Psoas muscle (tissue), 8 donors: ENCODE measurements around the gene ADAP1. TPM values are rescaled to one million over a fixed set of nuclear protein-coding genes. Genes with fewer than 3 reads are reported as not detected.
"Not testable (repeated sequence)": the region's sequence is repeated elsewhere in the genome, so short reads cannot be mapped to it uniquely, and the experiment has no call there.

Source experiments
- ATAC-seq, 4 donors: fragments of 200-7000 bp; cut with Tn5 transposase; one replicate each; pipeline ENCODE4 v1.9.1; 2020; ENCODE audit warnings: moderate library complexity in 3 of 4, mild to moderate bottlenecking in 2 of 4
- DNase-seq, 2 donors: peaks; one replicate each; pipeline ENCODE4 v3.0.0-alpha.2; 2020
- H3K27ac ChIP-seq: fragments of 200-600 bp; one replicate; pipeline ENCODE4 v1.8.0; 2022
- H3K27me3 ChIP-seq, 3 donors: fragments of 200-600 bp in 1 of 3; one replicate each; pipeline versions ENCODE4 v1.6.1 to v1.8.0; 2013 to 2022; ENCODE audit warnings: low read length in 2 of 3, mild to moderate bottlenecking in 2 of 3, moderate library complexity in 1 of 3; ENCODE audit not compliant: insufficient read depth in 3 of 3
- H3K36me3 ChIP-seq, 2 donors: fragments of 200-600 bp in 1 of 2; one replicate each; pipeline versions ENCODE4 v1.6.1 to v1.8.0; 2013 to 2022; ENCODE audit warnings: low read depth in 1 of 2, mild to moderate bottlenecking in 1 of 2, moderate library complexity in 1 of 2; ENCODE audit not compliant: insufficient read depth in 1 of 2
- H3K4me1 ChIP-seq: fragments of 200-600 bp; one replicate; pipeline ENCODE4 v1.8.0; 2022
- H3K4me3 ChIP-seq: fragments of 200-600 bp; one replicate; pipeline ENCODE4 v1.8.0; 2022; ENCODE audit warnings: mild to moderate bottlenecking
- H3K9me3 ChIP-seq: fragments of 200-600 bp; one replicate; pipeline ENCODE4 v1.8.0; 2022
- CTCF ChIP-seq: fragments of 200-600 bp; IDR thresholded peaks from one replicate; pipeline ENCODE4 v1.8.0; 2022; ENCODE audit warnings: antibody characterized with exemption
- WGBS, 3 donors: extraction: QIAGEN DNeasy Blood & Tissue Kit; methylation state at CpG; one replicate each; pipeline versions ENCODE4 v1.1.6 to v1.1.7; 2013; 5-methylcytosine and 5-hydroxymethylcytosine counted together
- intact Hi-C, 2 donors: fragments of 100-400 bp; cut with DNase I; formaldehyde crosslinking; loops; one replicate each; pipeline versions ENCODE4 v1.11.0 to v1.14.2; 2022
- polyA plus RNA-seq, 3 donors: library from polyadenylated mRNA; stranded (reverse); fragments of 200-250 nt; gene quantifications; one replicate each; pipeline ENCODE4 v1.2.3, GENCODE V29; 2013
- total RNA-seq, 4 donors: library from RNA; stranded (reverse); fragmentation: NEBNext Ultra II Directional in 2 of 4; extraction: Animal tissue kit (Norgen Biotek cat#: 25700) in 2 of 4; gene quantifications; one replicate each; pipeline versions ENCODE4 v1.2.1 to v1.2.4, GENCODE V29; 2021 to 2023
- donor health status: healthy with polysubstance abuse.
- donor health status: DM: no; HTN: no; CAD: no; lungs with moderate emphysema.
- donor health status: Bipolar disorder and iron deficiency.
- donor health status: healthy.
- donor health status: DM: yes; HTN: yes; CAD: no.
- donor health status: DM: no; HTN: no; CAD: no.
- donor health status: DM: no; HTN: no; CAD: no.
- donor health status: DM: yes; HTN: yes; CAD: no.

Gene ADAP1
- total and polyA plus RNA-seq, 7 donors = 0.18 to 1.4 (median 0.88) TPM

- intact Hi-C loops = no loop called here
- DNase-seq (peak in 1 of 2 donors; percentile 4), ATAC-seq (no peak)
- no peak for TF ChIP-seq CTCF
- Histone ChIP-seq H3K4me3 (no peak overlapping the region), H3K9me3 (no peaks in the 10 kb centered on the region), H3K36me3 (no peaks in the 10 kb centered on the region), H3K27ac (no peak overlapping the region), H3K4me1 (no peaks in the 10 kb centered on the region), H3K27me3 (peaks cover 0 to 48% (median 3%) of the 10 kb centered on the region in 3 donors)
- 64 to 79% (median 72%) methylated on average over 10 to 13 of the region's 13 CpGs for WGBS, 3 donors
Observed at GRCh38 chr7:945147-945555, 9.3 kb downstream of the ADAP1 start.

- no peak for ATAC-seq
- H3K4me3 ChIP-seq = no peak overlapping the region
Observed at GRCh38 chr7:944744-945143, 9.7 kb downstream of the ADAP1 start.

GRCh38 chr7:943793-944192 is 10.7 kb downstream of the ADAP1 start:
- 76 to 90% (median 79%) methylated on average over 4 of the region's 4 CpGs for WGBS, 3 donors
- ATAC-seq, H3K4me3 ChIP-seq, H3K36me3 ChIP-seq, H3K9me3 ChIP-seq, DNase-seq, intact Hi-C loops, H3K27ac ChIP-seq, H3K4me1 ChIP-seq: not testable (repeated sequence)
- peaks cover 0 to 45% (median 0%) of the 10 kb centered on the region in 3 donors for H3K27me3 ChIP-seq

More at GRCh38 chr7:944744-945143, 9.7 kb downstream of the ADAP1 start:
- intact Hi-C loops = no loop called here
- TF ChIP-seq CTCF = no peak
- H3K27me3 ChIP-seq = peaks cover 0 to 47% (median 3%) of the 10 kb centered on the region in 3 donors
- no peaks in the 10 kb centered on the region for H3K36me3 ChIP-seq
- no peaks in the 10 kb centered on the region for H3K4me1 ChIP-seq
- no peak overlapping the region for H3K27ac ChIP-seq
- WGBS, 3 donors = 83 to 88% (median 87%) methylated on average over 5 of the region's 5 CpGs
- no peaks in the 10 kb centered on the region for H3K9me3 ChIP-seq
- no peak for DNase-seq

- DNase-seq (no peak), ATAC-seq (no peak)
- Histone ChIP-seq H3K9me3 (no peaks in the 10 kb centered on the region), H3K4me1 (no peaks in the 10 kb centered on the region), H3K27me3 (peaks cover 0 to 25% (median 2%) of the 10 kb centered on the region in 3 donors), H3K36me3 (no peaks in the 10 kb centered on the region), H3K4me3 (no peak overlapping the region), H3K27ac (no peak overlapping the region)
- intact Hi-C loops = no loop called here
- TF ChIP-seq CTCF = no peak
- WGBS, 3 donors = 21 to 33% (median 22%) methylated on average over 2 of the region's 2 CpGs
Observed at GRCh38 chr7:940599-941408, 13.7 kb downstream of the ADAP1 start.

GRCh38 chr7:939843-940242 is 14.6 kb downstream of the ADAP1 start:
- H3K9me3 ChIP-seq = no peaks in the 10 kb centered on the region
- no peak for ATAC-seq
- H3K27ac ChIP-seq = no peak overlapping the region
- no peaks in the 10 kb centered on the region for H3K36me3 ChIP-seq
- no peak for TF ChIP-seq CTCF
- WGBS, 3 donors = 84 to 90% (median 86%) methylated on average over 4 of the region's 4 CpGs
- H3K4me1 ChIP-seq = no peaks in the 10 kb centered on the region
- no peak for DNase-seq
- H3K27me3 ChIP-seq = peaks cover 0 to 34% (median 2%) of the 10 kb centered on the region in 3 donors
- no peak overlapping the region for H3K4me3 ChIP-seq
- intact Hi-C loops = no loop called here
